AG09319 (cell line): ENCODE data around the gene KIAA0319L.

ENCODE experiments used
- DNase-seq: peaks from one replicate; pipeline ENCODE4 v3.0.0-alpha.2; 2010; ENCODE audit warnings: low read depth; ENCODE audit errors: extremely low read depth
- CTCF ChIP-seq: IDR thresholded peaks from 2 replicates; pipeline ENCODE4 v1.5.1; 2011; ENCODE audit warnings: low read depth, mild to moderate bottlenecking, inconsistent platforms, low read length, moderate library complexity

KIAA0319L gene

GRCh38 chr1:35447278-35447677, 109.9 kb downstream of the KIAA0319L start:
- DNase-seq: no peak
- TF ChIP-seq CTCF: no peak

- no peak for TF ChIP-seq CTCF
- no peak for DNase-seq
Measured at GRCh38 chr1:35444519-35444774, 112.8 kb downstream of the KIAA0319L start.

GRCh38 chr1:35443768-35444518, 113.3 kb downstream of the KIAA0319L start:
- no peak for DNase-seq

GRCh38 chr1:35442734-35443133, 114.5 kb downstream of the KIAA0319L start:
- DNase-seq: no peak
- TF ChIP-seq CTCF: no peak

More at GRCh38 chr1:35443768-35444518, 113.3 kb downstream of the KIAA0319L start:
- TF ChIP-seq CTCF: no peak

GRCh38 chr1:35441926-35442579, 115.2 kb downstream of the KIAA0319L start:
- no peak for DNase-seq
- TF ChIP-seq CTCF: no peak

GRCh38 chr1:35439626-35440025, 117.6 kb downstream of the KIAA0319L start:
- no peak for TF ChIP-seq CTCF
- DNase-seq: no peak

GRCh38 chr1:35437200-35437599, 120.0 kb downstream of the KIAA0319L start:
- TF ChIP-seq CTCF: no peak
- DNase-seq: no peak
